Activated CD8-positive, alpha-beta memory T cell treated with anti-CD3 and anti-CD28 coated beads for 1 hour (primary cell): ENCODE data around the gene SLC38A4.
"Not testable (repeated sequence)": the region's sequence is repeated elsewhere in the genome, so short reads cannot be mapped to it uniquely, and the experiment has no call there.

Experiments used
- DNase-seq, 2 donors: peaks; one replicate each; pipeline ENCODE4 v3.0.0-alpha.2; 2020; ENCODE audit warnings: low read depth in 1 of 2; ENCODE audit errors: extremely low read depth in 1 of 2

Gene SLC38A4

GRCh38 chr12:46825591-46826414 lies at the start of gene SLC38A4:
TSS of gene SLC38A4 (minus strand) at chr12:46825997. CDS start at chr12:46793071, 32,926 bp downstream.
- no peak for DNase-seq

GRCh38 chr12:46875095-46875494 lies 49.3 kb upstream of the SLC38A4 start:
- no peak for DNase-seq

GRCh38 chr12:46874642-46875041 lies 48.8 kb upstream of the SLC38A4 start:
- DNase-seq, result no peak

- DNase-seq, result no peak
Observed at GRCh38 chr12:46872135-46872534, 46.3 kb upstream of the SLC38A4 start.

GRCh38 chr12:46865311-46865710 lies 39.5 kb upstream of the SLC38A4 start:
- DNase-seq, result no peak

- no peak for DNase-seq
Observed at GRCh38 chr12:46858368-46858767, 32.6 kb upstream of the SLC38A4 start.

- DNase-seq, result no peak
Observed at GRCh38 chr12:46857486-46857885, 31.7 kb upstream of the SLC38A4 start.

- no peak for DNase-seq
Observed at GRCh38 chr12:46855760-46856159, 30.0 kb upstream of the SLC38A4 start.

GRCh38 chr12:46854188-46854587 lies 28.4 kb upstream of the SLC38A4 start:
- not testable (repeated sequence) for DNase-seq

GRCh38 chr12:46848792-46849191 lies 23.0 kb upstream of the SLC38A4 start:
- not testable (repeated sequence) for DNase-seq

- no peak for DNase-seq
Observed at GRCh38 chr12:46847001-46847400, 21.2 kb upstream of the SLC38A4 start.

- no peak for DNase-seq
Observed at GRCh38 chr12:46843811-46844210, 18.0 kb upstream of the SLC38A4 start.

GRCh38 chr12:46841891-46842290 lies 16.1 kb upstream of the SLC38A4 start:
- DNase-seq, result no peak

- no peak for DNase-seq
Observed at GRCh38 chr12:46839964-46840363, 14.2 kb upstream of the SLC38A4 start.

GRCh38 chr12:46839232-46839631 lies 13.4 kb upstream of the SLC38A4 start:
- DNase-seq, result no peak

GRCh38 chr12:46835785-46836184 lies 10.0 kb upstream of the SLC38A4 start:
- no peak for DNase-seq

GRCh38 chr12:46832130-46832704 lies 6.4 kb upstream of the SLC38A4 start:
- no peak for DNase-seq

- DNase-seq, result no peak
Observed at GRCh38 chr12:46831335-46832129, 5.7 kb upstream of the SLC38A4 start.

GRCh38 chr12:46830731-46831334 lies 5.0 kb upstream of the SLC38A4 start:
- DNase-seq, result no peak

GRCh38 chr12:46824709-46825108 lies 1.1 kb downstream of the SLC38A4 start:
- no peak for DNase-seq

GRCh38 chr12:46818642-46819041 lies 7.2 kb downstream of the SLC38A4 start:
- DNase-seq, result no peak
